AG09309 (cell line): ENCODE measurements around the gene XRN2.
"Not testable (repeated sequence)": the region's sequence is repeated elsewhere in the genome, so short reads cannot be mapped to it uniquely, and the experiment has no call there.

Source experiments
- DNase-seq: peaks from one replicate; pipeline ENCODE4 v3.0.0-alpha.2; 2010; ENCODE audit warnings: low read depth
- H3K4me3 ChIP-seq: 2 replicates; pipeline ENCODE4 v1.5.1; 2011; ENCODE audit warnings: mild to moderate bottlenecking, low read depth, low read length, moderate library complexity; ENCODE audit not compliant: control insufficient read depth
- CTCF ChIP-seq: IDR thresholded peaks from 2 replicates; pipeline ENCODE4 v1.5.1; 2011; ENCODE audit warnings: mild to moderate bottlenecking, low read depth, low read length, inconsistent platforms; ENCODE audit not compliant: insufficient read depth, control insufficient read depth; ENCODE audit errors: missing control alignments

The XRN2 gene

GRCh38 chr20:21356386-21356785 lies 53.3 kb downstream of the XRN2 start:
- DNase-seq, result no peak
- H3K4me3 ChIP-seq, result no peak overlapping the region
- no peak for TF ChIP-seq CTCF

GRCh38 chr20:21357844-21358243 lies 54.7 kb downstream of the XRN2 start:
- no peak for DNase-seq

GRCh38 chr20:21358737-21359136 lies 55.6 kb downstream of the XRN2 start:
- no peak for DNase-seq
- no peak overlapping the region for H3K4me3 ChIP-seq
- no peak for TF ChIP-seq CTCF

More at GRCh38 chr20:21357844-21358243, 54.7 kb downstream of the XRN2 start:
- no peak for TF ChIP-seq CTCF
- H3K4me3 ChIP-seq, result no peak overlapping the region

GRCh38 chr20:21360705-21361104 lies 57.6 kb downstream of the XRN2 start:
- DNase-seq, result peak; percentile 29
- no peak overlapping the region for H3K4me3 ChIP-seq
- TF ChIP-seq CTCF, result no peak

- DNase-seq, result no peak
- no peak overlapping the region for H3K4me3 ChIP-seq
- no peak for TF ChIP-seq CTCF
Measured at GRCh38 chr20:21361266-21361665, 58.1 kb downstream of the XRN2 start.

GRCh38 chr20:21364413-21364812 lies 61.3 kb downstream of the XRN2 start:
- no peak for TF ChIP-seq CTCF
- no peak for DNase-seq

GRCh38 chr20:21365771-21366170 lies 62.6 kb downstream of the XRN2 start:
- no peak overlapping the region for H3K4me3 ChIP-seq
- TF ChIP-seq CTCF, result no peak
- DNase-seq, result no peak

More at GRCh38 chr20:21364413-21364812, 61.3 kb downstream of the XRN2 start:
- no peak overlapping the region for H3K4me3 ChIP-seq

- not testable (repeated sequence) for DNase-seq, H3K4me3 ChIP-seq
Measured at GRCh38 chr20:21366273-21366672, 63.1 kb downstream of the XRN2 start.
